NCI-H2081 (cell line): ENCODE measurements around the gene OR5A1.
"Not testable (repeated sequence)": the region's sequence is repeated elsewhere in the genome, so short reads cannot be mapped to it uniquely, and the experiment has no call there.

Source experiments
- DNase-seq, 2 experiments: peaks; one replicate each; lab custom pipeline; 2025; lab: John Stamatoyannopoulos, UW

The OR5A1 gene

DNA sequence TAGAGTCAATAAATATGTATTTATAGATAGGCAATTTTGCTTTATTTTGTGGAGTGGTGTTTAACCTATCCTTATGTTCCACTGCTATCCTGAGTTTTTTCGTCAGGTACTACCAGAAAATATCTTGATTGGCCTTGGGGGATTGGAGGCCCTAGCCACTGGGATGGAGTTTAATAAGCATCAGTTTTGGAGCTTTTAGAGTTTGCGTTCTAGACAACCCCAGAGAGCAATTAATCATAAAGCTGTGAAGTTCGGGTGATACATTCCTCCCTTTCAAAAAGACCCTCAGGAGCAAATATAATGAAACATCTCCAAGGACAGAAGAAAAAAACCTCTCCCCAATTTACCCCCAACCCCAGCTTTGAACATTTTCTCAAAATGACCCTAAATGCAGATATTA lies at the start of gene OR5A1:
Gene OR5A1, plus strand, starts transcription at position 301 of the 400 bp plus-strand sequence. CDS start 6,700 bp downstream, outside the sequence.
- no peak for DNase-seq

DNA sequence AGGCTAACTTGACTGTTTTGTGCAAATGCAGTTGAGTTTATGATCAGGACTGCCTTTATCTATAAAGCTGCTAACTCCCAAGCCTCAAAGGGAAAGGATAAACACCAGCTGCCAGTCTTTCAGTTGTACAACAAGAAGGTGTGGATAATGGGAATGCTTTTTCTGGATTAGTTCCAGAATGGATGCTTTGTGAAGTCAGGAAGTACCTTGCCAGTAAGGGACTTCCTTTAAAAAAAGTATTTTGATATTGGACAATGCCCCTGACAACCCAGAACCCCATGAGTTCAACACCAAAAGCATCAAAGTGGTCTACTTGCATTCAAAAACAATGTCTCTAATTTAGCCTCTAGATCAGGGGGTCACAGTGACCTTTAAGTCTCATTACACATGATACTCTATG lies 42.1 kb upstream of the OR5A1 start:
- no peak for DNase-seq

DNA sequence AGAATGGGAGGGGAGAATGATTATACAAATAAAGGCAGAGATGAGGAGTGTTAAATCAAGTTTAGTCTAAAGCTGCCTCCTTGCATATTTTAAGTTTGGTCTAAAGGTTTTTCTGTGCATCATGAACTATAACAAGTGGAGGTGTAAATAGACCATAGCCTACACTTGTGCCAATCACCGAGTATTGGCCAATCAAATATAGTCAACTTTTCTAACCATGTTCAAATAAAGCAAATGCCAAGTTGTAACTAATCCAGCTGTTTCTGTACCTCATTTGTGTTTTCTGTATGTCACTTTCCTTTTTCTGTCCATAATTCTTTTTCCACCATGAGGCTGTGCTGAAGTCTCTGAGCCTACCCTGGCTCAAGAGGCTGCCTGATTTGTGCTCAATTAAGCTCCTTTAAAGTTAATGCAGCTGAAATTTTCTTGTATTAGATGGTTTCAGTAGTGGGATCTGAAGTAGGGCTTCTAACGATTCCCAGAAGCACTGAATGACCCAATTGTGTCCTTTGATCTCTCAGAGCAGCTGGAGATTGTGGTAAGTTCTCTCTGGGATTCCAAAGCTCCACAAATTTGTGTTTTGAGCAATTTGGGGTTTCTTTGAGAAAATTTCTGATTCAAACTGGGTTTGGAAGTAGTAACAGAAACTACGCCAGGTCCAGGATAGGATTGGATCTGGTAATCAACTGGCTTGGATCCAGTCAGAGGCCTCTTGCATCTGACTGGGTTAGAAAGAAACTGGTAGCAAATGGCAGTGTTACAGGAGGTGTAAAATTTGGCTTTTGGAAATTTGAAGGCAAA lies 35.6 kb upstream of the OR5A1 start:
- no peak for DNase-seq

DNA sequence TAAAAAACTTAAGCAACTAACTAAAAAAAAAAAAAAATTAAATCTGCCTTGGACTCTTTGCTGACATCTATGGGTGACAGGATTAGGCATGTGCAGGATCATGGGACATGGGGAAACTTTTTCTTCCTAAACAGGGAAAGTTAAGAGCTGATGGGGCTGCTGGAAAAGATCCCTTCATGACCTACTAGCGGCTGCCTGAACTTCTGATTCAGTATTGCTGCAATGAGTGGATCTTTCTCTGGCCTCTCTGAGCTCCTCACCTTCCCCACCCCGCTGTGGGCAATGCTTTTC lies 35.1 kb upstream of the OR5A1 start:
- no peak for DNase-seq

DNA sequence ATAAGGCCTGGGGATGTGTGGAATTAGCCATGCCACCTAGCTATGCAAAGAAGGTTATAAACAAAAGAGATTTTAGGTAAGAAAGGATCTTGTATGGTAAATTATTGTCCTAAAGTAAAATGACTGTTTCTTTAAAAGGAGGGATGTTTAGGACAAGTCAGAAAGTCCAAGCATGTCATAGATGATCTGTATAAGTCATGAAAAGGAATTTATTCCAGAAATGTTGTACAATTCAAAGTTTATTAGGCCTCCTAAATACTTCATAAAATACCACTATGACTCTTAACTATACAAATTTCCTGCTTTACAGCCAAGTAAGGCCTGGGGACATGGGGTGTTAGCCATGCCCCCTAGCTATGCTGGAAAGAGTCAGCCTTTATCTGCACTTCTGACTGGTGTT lies 32.7 kb upstream of the OR5A1 start:
- DNase-seq: no peak

DNA sequence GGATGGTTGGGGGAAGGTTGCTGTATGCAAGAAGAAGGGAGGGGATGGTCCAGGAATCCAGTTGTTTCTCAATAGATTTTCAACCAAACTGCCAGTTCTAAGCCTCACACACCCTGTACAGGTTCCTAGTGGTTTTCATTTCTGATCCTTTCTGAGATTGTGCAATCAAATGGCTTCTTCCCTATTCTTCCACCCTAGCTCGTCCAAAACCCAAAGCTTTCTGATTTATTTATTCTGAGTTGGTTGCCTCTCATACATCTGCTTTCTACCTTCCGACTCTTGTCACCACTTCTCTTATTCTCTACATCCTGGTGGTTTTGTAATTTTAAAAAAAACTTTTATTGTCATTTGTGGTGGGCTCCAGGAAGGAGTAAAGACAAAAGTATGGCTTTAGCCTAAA lies 22.6 kb upstream of the OR5A1 start:
- no peak for DNase-seq

DNA sequence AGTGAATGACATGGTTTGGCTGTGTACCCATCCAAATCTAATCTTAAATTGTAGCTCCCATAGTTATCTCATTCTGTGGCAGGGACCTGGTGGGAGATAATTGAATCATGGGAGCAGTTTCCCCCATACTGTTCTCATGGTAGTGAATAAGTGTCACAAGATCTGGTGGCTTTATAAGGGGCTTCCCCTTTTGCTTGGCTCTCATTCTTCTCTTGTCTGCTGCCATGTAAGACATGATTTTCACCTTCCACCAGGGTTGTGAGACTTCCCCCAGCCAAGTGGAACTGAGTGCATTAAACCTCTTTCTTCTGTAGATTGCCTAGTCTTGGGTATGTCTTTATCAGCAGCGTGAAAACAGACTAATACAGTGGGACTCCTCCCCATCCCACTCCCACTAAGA lies 21.2 kb upstream of the OR5A1 start:
- no peak for DNase-seq

DNA sequence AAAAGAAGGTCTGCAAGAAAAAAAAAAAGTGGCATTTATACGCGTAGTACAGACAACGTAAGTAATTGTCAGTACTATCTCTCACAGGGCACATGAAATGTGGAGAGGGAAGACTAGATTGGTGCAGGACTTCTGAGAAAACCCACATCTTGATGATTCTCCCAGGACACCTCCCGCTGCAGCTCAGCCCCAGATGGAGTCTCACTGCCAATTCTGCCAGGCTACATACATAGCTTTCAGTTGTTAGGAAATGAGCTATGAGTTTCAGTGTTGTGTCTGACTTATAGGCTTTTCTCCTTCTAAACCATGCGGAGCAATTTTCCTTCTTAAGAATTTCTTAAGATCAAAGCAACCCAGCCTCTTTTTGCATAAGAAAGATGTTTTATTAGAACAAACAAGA lies 19.7 kb upstream of the OR5A1 start:
- DNase-seq: no peak

DNA sequence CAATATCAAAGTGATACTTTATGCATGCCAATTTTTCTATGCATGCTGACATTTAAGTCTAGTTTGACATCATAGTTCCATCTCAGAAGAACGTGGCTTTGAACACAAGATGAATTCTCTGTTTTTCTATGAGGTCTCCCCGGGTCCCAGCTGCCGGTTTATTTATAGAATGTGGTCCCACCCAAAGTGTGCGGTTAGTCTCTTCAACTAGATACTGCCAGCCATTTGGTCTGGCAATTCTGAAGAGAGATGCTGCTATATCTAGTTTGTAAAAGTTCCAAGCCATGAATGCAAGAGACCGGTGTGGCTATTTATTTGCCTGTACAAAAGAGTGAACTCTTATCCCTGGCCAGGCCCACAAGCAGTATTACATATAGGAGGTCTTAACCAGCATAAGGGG lies 19.2 kb upstream of the OR5A1 start:
- DNase-seq: no peak

DNA sequence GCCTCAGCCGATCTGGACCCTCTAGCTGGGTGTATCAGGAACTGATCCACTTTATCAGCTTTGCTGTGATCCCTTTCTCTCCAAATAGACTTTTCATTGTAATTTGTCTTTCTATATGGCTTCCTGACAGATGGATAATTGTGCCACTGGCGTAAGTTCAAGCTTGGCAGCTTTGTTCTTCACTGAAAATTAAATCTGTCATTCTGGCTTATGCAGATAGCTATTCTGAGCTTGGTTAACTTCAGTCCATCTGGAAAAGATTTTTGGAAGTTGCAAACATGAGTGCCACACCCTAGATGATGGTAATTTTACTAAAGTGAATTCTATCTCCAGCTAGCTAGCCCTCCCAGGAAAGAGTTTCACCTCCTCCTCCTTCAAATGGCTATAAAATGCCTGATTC lies 18.1 kb upstream of the OR5A1 start:
- no peak for DNase-seq

DNA sequence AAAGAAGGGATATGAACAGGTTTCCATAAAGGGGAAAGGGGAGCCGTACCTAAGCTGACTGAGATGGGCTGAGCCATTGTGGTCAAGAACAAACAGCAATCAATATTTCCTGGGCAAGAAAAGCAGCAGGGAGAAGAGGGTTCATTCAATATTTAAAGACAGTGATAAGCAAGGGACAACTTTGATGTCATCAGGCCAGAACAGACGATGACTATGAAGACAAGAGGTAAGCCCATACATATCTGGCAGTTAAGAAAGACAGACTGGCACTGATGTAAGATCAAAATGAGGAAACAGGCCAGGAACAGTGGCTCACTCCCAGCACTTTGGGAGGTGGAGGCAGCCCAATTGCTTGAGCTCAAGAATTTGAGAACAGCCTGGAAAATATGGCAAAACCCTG lies 12.4 kb upstream of the OR5A1 start:
- DNase-seq: no peak

DNA sequence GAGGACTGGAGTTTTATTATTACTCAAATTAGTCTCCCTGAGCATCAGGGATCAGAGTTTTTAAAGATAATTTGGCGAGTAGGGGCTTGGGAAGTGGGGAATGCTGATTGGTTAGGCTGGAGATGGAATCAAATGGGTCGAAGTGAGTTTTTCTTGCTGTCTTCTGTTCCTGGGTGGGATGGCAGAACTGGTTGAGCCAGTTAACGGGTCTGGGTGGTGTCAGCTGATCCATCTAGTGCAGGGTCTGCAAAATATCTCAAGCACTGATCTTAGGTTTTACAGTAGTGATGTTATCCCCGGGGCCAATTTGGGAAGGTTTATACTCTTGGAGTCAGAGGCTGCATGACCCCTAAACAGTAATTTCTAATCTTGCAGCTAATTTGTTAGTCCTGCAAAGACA lies 11.1 kb upstream of the OR5A1 start:
- no peak for DNase-seq

DNA sequence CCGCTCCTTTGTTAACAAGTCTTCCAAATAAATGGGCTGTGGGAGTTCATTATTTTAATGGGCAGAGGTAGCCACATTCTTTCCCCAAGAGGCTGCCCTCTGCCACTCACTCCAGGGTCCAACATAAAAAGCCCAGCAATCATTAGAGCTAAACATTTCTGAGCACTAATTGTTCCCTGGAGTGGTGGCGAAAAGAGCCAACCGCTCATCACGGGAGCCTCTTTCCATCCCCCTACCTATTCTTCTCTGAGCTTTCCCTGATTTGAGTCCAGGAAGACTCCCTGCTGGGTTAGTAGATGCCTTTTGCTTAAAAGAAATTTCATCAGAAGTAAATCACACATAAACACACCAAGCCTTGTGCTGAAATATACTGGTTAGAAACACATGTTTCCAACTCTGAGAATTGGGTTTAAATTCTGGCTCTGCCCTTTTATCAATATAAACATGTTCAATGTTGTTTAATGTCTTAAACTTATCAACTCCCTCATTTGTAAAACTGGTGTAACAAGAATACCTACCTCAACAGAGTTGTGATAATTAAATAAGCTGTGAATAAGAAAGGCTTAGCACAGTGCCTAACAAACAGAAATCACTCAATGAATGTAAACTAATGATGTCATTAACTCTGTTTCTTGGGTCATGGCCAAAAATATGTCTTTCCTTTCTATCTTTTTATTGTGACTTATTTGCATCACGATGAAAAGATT lies 9.8 kb upstream of the OR5A1 start, which contains the start of gene OR5A2:
Gene OR5A2, minus strand, starts transcription at position 53 of the 707 bp plus-strand sequence. CDS start 3,460 bp downstream, outside the sequence.
- no peak for DNase-seq

DNA sequence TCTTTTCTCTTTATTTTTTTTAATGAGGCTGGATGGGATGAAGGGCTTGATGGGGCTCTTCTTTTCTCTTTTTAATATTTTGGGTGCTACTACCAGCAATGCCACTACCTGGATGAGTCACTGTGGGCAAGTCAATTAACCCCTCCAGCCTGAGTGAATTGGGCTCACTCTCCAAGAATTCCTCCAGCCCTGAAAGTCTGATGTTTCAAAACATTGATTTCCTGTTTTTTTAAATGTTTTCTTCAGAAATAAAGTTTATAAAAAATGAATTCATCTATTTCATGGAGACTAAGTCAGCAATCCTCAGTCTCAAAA lies 9.2 kb upstream of the OR5A1 start:
- no peak for DNase-seq

DNA sequence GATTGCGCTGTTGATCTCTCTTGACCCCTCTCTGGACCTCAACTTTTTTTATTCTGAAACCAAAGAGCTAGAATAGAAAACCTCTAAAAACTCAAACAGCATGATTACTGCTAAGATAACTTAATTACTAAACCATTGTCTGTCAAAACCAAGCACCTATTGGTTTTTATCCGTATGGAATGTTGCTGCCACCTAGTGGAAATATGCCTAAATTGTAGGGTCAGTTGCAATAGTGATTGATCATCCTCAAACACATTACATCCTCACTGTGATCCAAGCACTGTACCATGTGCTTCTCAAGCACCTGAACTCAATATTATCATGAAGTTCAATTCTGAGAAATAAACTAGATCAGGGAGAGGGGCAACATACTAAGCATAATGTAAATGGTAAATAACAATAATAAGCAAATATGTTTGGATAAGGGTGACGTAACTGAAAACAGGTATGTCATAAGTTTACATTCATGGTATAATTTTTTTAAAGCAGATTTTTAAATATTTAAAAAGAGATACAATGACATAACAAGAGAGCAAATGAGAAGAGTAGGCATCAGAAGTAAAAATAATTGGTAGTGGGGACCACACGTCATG lies 6.2 kb upstream of the OR5A1 start:
- peak; percentile 5 to 50 for DNase-seq

DNA sequence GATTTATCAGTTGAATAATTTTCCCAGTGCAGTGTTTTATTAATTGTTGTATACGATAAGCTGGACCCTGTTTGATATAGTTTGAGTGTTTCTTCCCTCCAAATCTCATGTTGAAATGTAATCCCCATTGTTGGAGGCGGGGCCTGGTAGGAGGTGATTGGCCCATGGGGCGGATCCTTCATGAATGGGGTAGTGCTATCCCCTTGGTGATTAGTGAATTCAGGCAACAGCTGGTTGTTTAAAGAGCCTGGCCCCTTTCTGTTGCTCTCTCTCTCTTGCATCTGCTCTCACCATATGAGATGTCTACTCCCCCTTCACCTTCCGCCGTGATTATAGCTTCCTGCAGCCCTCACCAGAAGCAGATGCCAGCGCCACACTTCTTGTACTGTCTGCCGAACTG lies 1.5 kb downstream of the OR5A1 start:
- DNase-seq: no peak

DNA sequence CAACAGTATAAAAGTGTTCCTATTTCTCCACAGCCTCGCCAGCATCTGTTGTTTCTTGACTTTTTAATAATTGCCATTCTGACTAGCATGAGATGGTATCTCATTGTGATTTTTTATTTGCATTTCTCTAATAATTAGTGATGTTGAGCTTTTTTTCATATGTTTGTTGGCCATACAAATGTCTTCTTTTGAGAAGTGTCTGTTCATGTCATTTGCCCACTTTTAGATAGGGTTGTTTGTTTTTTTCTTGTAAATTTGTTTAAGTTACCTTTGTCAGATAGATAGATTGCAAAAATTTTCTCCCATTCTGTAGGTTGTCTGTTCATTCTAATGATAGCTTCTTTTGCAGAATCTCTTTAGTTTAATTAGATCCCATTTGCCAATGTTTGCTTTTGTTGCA lies 9.4 kb downstream of the OR5A1 start:
- DNase-seq: not testable (repeated sequence)

DNA sequence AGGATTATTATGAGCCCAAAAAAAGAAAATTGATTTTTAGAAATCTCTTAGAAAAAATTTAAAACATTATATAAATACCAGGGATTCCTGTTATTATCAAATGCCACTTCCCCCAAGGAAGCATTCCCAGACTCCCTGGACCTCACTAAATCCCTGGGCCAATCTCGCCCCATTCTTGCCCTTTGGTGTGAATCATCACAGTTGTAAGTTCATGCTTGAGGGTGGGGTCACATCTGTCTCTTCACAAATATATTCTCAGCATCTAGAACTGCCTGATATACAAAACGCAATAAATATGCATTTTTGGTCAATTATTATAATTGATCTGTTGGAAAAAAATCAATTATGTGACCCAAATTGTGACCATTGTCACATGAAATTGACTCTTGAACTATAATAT lies 12.2 kb downstream of the OR5A1 start:
- DNase-seq: no peak

DNA sequence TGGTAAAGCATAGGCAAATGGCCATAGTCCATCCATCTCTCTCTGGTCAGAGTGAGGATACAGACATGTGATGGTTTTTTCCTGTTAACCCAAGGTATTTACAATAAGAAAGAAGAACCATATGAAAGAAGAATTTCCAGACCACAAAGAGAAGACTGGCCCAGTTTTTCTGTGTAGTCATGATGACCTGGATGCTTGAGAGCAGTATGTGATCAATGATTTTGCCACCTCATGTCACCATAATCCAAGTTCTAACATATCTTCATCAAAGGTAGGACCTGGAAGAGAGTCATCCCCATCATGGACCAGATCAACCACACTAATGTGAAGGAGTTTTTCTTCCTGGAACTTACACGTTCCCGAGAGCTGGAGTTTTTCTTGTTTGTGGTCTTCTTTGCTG lies 20.4 kb downstream of the OR5A1 start, which contains the start of gene OR4D6:
Gene OR4D6, plus strand, starts transcription at position 301 of the 400 bp plus-strand sequence. Its CDS starts 0 bp downstream, at position 301.
- DNase-seq: no peak

DNA sequence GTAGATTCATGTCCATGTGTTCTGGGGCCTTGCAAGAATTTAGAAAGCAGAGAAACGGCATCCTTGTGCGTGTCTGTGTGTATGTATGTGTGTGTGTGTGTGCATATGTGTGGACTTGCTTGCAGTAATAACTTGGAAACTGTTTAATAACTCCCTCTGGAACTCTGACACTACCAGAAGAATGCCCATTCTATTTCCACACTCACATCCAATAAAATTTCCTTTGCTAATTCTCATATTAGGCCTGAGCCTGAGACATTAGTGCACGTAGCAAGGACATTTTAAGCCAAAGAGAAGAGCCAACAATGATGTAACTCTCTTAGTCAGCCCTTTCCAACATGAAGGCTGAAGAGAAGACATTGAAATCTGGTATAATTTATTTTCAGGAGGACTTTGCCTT lies 23.6 kb downstream of the OR5A1 start:
- DNase-seq: no peak

DNA sequence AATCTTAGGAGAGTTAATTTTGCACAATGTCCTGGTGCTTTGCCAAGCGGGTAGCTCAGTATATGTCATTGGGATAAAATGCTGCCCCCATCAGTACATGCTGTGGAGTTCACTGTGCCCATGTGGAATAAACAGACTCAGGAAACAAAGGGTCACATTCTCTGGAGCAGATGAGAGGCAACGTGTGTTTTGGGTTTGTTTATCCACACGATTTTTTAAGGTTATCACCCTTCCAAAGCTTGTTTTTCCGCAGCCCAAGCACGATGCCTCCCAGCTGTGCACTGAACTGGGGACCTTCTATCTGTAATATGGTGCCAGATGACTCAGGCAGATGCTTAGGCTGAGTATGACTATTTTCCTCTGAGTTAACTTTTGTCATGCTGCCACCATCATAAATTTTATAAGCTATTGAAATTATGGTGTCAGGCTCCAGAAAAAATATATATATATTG lies 26.9 kb downstream of the OR5A1 start:
- no peak for DNase-seq

DNA sequence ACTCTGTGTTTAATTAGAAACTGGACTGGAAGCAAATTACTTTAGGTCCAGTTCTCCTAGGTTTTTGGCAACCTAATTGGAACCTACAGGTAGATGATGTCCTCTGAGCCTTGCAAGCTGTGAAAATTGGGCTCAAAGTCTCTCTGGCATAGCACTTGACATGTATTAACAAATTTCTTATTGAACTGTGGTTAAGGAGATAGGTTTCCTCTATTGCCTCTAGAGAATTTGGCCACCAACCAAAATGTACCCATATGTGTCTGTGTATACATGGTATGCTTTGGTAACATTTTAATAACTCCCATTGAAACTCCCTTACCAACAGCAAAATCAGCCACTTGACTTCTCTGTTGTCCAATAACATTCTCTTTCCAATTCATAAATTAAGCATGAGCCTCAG lies 36.7 kb downstream of the OR5A1 start, which contains the start of gene OR4D10:
Gene OR4D10, plus strand, starts transcription at position 301 of the 400 bp plus-strand sequence. CDS start 4,115 bp downstream, outside the sequence.
- DNase-seq: no peak

DNA sequence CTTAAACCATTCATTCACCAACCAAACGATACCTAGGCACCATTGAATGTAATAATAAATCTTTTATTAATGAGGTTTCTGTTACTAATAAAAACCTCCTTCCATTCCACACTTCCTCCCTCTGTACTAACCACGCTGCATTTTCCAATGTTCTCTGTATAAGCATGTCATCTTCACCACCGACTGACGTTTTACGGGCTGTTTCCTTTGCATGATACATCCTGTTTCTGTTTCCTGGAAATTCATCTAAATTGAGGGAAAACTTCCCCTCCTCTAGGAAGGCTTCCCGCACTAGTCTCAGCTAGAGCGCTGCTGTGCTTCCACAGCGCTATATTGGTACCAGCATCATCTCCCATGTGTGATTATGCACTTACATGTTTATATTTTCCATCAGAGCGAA lies 38.9 kb downstream of the OR5A1 start:
- DNase-seq: no peak
